Femur (tissue), 1 donor: Measurements from ENCODE around the gene DNAJA2.
A peak's percentile ranks its signal among the peaks of the same experiment; 100 is the strongest.

Experiments used
- DNase-seq: peaks from one replicate; pipeline ENCODE4 v3.0.0-alpha.2; 2017

The DNAJA2 gene

GRCh38 chr16:46924402-46924801, 49.1 kb downstream of the DNAJA2 start:
- no peak for DNase-seq

GRCh38 chr16:46923513-46924295, 49.8 kb downstream of the DNAJA2 start:
- DNase-seq, result no peak

GRCh38 chr16:46922239-46922638, 51.2 kb downstream of the DNAJA2 start:
- no peak for DNase-seq

- DNase-seq, result no peak
Measured at GRCh38 chr16:46920402-46921068, 52.9 kb downstream of the DNAJA2 start.

GRCh38 chr16:46918905-46919792, 54.3 kb downstream of the DNAJA2 start:
- DNase-seq, result no peak

- DNase-seq, result no peak
Measured at GRCh38 chr16:46918400-46918799, 55.1 kb downstream of the DNAJA2 start.

- DNase-seq, result no peak
Measured at GRCh38 chr16:46916980-46917379, 56.5 kb downstream of the DNAJA2 start.

GRCh38 chr16:46915483-46916025, 57.9 kb downstream of the DNAJA2 start:
- no peak for DNase-seq

- DNase-seq, result no peak
Measured at GRCh38 chr16:46914556-46915201, 58.8 kb downstream of the DNAJA2 start.

GRCh38 chr16:46911650-46912049, 61.8 kb downstream of the DNAJA2 start:
- no peak for DNase-seq

GRCh38 chr16:46911038-46911437, 62.4 kb downstream of the DNAJA2 start:
- no peak for DNase-seq

- peak; percentile 64 for DNase-seq
Measured at GRCh38 chr16:46908540-46909372, 64.7 kb downstream of the DNAJA2 start.

GRCh38 chr16:46907061-46907774, 66.3 kb downstream of the DNAJA2 start:
- DNase-seq, result no peak

- DNase-seq, result no peak
Measured at GRCh38 chr16:46906360-46907060, 67.0 kb downstream of the DNAJA2 start.
